Nephron (organoid): ENCODE data around the gene BRINP1.

ENCODE experiments used
- H3K27ac Mint-ChIP-seq, 3 experiments: 2 replicates each; pipeline ENCODE4 v1.8.0; 2020; ENCODE audit warnings: mixed read lengths in 3 of 3, mild to moderate bottlenecking in 2 of 3, moderate library complexity in 1 of 3
- H3K27me3 Mint-ChIP-seq: 2 replicates; pipeline ENCODE4 v1.8.0; 2021; ENCODE audit warnings: low read depth, mild to moderate bottlenecking, moderate library complexity, mixed read lengths
- H3K36me3 Mint-ChIP-seq: 2 replicates; pipeline ENCODE4 v1.8.0; 2020; ENCODE audit warnings: low read depth, mixed read lengths
- H3K4me1 Mint-ChIP-seq: 2 replicates; pipeline ENCODE4 v1.8.0; 2020; ENCODE audit warnings: mixed read lengths
- H3K4me3 Mint-ChIP-seq, 3 experiments: 2 replicates each; pipeline ENCODE4 v1.8.0; 2020; ENCODE audit warnings: mild to moderate bottlenecking in 3 of 3, mixed read lengths in 3 of 3, moderate library complexity in 2 of 3
- H3K9me3 Mint-ChIP-seq: 2 replicates; pipeline ENCODE4 v1.8.0; 2020; ENCODE audit warnings: mixed read lengths
- TF ChIP-seq, protein P1 (sequence below), 3 experiments: fragments of 200-600 bp; sonication (generic); IDR thresholded peaks; one replicate each; pipeline ENCODE4 v1.5.0; 2021; ENCODE audit warnings: antibody characterized with exemption in 3 of 3; ENCODE audit not compliant: unreplicated experiment in 3 of 3

BRINP1 gene

DNA sequence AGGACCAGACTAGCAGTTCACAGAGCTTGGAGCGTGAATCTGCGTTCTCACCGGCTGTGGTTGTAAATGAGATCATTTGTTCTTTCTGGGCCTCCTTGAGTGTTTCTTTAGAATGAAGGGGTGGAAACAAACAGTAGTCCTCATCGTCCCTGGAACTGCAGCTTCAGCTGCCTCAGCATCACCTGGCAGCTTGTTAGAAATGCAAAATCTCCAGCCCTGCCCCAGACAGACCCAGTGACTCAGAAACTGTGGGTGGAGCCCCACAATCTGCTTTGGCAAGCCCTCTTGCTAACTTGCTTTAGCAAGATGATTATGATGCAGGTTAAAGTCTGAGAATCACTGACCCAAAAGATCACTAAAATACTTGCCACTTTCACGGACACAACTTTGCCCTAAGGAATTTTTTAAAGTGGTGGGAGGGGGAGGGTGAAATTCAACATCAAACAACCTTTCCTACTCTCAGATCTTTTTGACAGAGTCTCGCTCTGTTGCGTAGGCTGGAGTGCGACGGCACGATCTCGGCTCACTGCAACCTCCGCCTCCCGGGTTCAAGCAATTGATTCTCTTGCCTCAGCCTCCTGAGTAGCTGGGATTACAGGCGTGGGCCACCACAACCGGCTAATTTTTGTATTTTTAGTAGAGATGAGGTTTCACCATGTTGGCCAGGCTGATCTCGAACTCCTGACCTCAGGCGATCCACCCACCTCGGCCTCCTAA is 86.0 kb downstream of the BRINP1 start:
- Mint-ChIP-seq H3K4me1 (peaks cover 48% of the 10 kb centered on the region), H3K27ac (peak overlapping the region; percentile 72 to 79 (median 79)), H3K9me3 (no peaks in the 10 kb centered on the region), H3K36me3 (no peaks in the 10 kb centered on the region), H3K4me3 (peak overlapping the region; percentile 21 to 38 (median 27)), H3K27me3 (peaks cover 11% of the 10 kb centered on the region)
- TF ChIP-seq, protein P1, sequence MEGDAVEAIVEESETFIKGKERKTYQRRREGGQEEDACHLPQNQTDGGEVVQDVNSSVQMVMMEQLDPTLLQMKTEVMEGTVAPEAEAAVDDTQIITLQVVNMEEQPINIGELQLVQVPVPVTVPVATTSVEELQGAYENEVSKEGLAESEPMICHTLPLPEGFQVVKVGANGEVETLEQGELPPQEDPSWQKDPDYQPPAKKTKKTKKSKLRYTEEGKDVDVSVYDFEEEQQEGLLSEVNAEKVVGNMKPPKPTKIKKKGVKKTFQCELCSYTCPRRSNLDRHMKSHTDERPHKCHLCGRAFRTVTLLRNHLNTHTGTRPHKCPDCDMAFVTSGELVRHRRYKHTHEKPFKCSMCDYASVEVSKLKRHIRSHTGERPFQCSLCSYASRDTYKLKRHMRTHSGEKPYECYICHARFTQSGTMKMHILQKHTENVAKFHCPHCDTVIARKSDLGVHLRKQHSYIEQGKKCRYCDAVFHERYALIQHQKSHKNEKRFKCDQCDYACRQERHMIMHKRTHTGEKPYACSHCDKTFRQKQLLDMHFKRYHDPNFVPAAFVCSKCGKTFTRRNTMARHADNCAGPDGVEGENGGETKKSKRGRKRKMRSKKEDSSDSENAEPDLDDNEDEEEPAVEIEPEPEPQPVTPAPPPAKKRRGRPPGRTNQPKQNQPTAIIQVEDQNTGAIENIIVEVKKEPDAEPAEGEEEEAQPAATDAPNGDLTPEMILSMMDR (IDR thresholded peaks at IDR 0.05; ENCODE audit: unreplicated experiment in 3 of 3): no peak

DNA sequence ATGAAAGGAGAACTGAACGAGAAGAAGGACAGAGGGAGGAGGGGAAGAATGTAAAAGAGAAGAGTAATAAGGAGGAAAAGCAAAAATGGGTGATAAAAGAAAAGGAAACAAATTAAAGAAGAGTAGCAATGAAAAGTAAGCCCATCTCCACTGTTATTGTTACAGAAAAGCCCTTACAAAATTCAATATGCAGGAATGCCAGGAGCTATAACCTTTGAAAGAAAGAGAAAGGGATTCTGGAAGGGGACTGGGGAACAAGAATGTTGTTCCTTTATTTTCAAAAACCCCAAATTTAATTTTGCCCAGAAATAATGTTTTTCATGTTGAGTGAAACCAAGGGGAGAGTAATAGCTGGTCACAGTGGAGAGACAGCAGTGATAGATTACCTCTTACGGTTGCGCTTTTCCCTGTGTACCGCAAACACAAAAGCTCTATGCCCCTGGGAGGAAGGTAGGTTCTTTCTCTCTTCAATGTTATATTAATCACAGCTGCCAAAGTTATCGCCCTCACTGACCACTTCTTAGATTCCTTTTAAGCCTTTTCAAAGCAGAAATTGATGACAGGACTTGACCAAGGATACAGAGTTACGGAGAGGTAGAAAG is 86.7 kb downstream of the BRINP1 start:
- TF ChIP-seq, protein P1 (IDR thresholded peaks at IDR 0.05; ENCODE audit: unreplicated experiment in 3 of 3): no peak
- peaks cover 52% of the 10 kb centered on the region for H3K4me1 Mint-ChIP-seq
- peak overlapping the region; percentile 72 to 79 (median 79) for H3K27ac Mint-ChIP-seq
- H3K36me3 Mint-ChIP-seq: no peaks in the 10 kb centered on the region
- peaks cover 11% of the 10 kb centered on the region for H3K27me3 Mint-ChIP-seq
- H3K4me3 Mint-ChIP-seq: peak overlapping the region; percentile 23 to 38 (median 27)
- H3K9me3 Mint-ChIP-seq: no peaks in the 10 kb centered on the region

DNA sequence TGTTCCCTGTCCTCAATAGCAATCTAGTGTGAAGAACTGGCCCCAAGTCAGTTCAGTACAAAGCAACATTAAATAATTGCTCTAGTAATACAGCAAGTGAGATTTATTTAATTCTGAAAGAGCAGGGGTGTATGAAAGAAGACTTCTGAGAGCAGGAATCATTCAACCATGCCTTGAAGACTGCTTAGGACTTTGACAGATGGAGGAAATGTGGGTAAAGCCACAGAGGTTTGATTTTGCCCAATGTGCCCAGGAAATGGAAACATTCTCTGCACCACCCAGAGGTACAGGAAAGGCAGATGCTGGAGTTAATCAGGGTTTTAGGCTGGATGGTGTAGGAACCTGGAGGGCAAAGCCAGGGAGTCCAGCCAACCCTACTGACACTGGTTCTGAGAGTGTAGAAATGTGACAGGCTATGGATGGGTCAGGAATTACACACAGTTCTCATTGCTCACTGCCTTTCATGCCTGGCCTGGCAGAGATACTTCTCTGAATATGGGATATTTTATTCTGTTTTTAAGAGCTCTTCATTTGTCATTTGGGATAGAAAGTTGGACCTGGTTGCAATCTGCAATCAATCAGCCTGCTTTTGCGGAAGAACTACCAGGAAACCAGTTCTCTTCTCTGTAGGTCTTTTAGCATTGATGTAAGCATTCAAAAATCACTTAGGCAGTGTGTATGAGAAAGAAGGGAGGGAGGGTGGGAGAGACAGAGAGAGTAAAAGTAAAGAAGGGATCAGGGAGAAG is 88.3 kb downstream of the BRINP1 start:
- no peaks in the 10 kb centered on the region for H3K9me3 Mint-ChIP-seq

DNA sequence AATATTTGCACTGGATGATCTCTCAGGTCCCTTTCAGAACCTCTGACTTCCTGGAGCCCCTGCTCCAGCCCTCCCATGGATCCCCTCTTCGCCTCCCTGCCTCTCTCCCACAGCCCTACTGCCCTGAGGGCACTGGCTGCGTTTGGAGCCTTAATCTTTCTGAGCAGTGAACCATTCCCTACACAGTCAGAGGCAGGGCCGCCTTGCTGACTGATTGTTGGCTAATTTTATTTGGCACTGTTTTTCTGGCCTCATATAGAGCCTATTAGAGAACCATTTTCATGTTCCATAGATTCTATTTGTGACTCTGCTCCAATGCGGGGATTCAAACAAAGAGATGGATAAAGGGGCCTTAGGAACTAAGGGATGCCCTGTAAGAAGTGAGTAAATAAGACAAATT is 91.1 kb downstream of the BRINP1 start:
- H3K9me3 Mint-ChIP-seq: no peaks in the 10 kb centered on the region
- no peak overlapping the region for H3K4me3 Mint-ChIP-seq
- peaks cover 47% of the 10 kb centered on the region for H3K4me1 Mint-ChIP-seq

More for the DNA sequence above, 88.3 kb downstream of the BRINP1 start:
- peak overlapping the region in 1 of 3 experiments; percentile 17 for H3K4me3 Mint-ChIP-seq
- H3K36me3 Mint-ChIP-seq: no peaks in the 10 kb centered on the region
- peak overlapping the region; percentile 55 to 77 (median 64) for H3K27ac Mint-ChIP-seq
- peaks cover 52% of the 10 kb centered on the region for H3K4me1 Mint-ChIP-seq
- peaks cover 11% of the 10 kb centered on the region for H3K27me3 Mint-ChIP-seq
- TF ChIP-seq, protein P1 (IDR thresholded peaks at IDR 0.05; ENCODE audit: unreplicated experiment in 3 of 3): no peak

DNA sequence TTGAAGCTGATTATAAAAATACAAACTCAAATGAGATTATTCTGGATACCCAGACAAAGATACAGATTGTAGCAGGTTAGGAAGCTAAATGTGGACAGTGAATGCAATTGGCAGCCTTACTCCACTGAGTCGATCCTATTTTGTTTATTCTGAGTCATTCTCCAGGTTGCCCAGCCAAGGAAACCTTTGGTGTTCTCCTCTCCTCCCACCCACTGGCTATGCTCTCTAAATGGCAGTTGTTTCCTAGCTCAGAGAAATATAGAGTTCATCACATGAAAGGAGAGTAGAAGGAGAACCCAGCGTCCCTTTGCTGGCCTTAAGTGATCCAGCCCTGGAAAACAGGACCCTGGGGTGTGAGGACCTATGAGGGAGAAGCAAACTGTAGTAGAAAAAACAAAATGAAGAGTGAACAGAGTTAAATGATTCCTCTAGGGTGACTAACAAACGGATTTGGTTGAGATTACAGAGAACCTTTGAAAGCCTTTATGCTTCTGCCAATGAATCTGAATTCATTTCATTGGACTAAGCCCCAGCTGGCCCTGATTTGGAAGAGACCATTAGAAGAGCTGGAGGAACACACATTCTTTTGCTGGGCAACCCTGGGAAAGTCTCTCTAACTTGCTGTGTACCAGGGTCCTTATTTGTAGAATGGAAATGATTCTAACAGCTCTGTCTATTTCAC is 95.1 kb downstream of the BRINP1 start:
- H3K4me1 Mint-ChIP-seq: peaks cover 26% of the 10 kb centered on the region
- H3K9me3 Mint-ChIP-seq: no peaks in the 10 kb centered on the region
- H3K36me3 Mint-ChIP-seq: no peaks in the 10 kb centered on the region
- no peaks in the 10 kb centered on the region for H3K27me3 Mint-ChIP-seq
- TF ChIP-seq, protein P1 (IDR thresholded peaks at IDR 0.05; ENCODE audit: unreplicated experiment in 3 of 3): no peak
- H3K4me3 Mint-ChIP-seq: no peak overlapping the region
- H3K27ac Mint-ChIP-seq: peak overlapping the region in 1 of 3 experiments; percentile 58

More for the DNA sequence above, 91.1 kb downstream of the BRINP1 start:
- TF ChIP-seq, protein P1 (IDR thresholded peaks at IDR 0.05; ENCODE audit: unreplicated experiment in 3 of 3): no peak
- Mint-ChIP-seq H3K27ac (peak overlapping the region; percentile 37 to 71 (median 42)), H3K27me3 (peaks cover 7% of the 10 kb centered on the region), H3K36me3 (no peaks in the 10 kb centered on the region)
